GM23248 (cell line): ENCODE data around the gene TRPM1.

Experiments
- EZH2 ChIP-seq: fragments of 200-600 bp; sonication (generic); IDR thresholded peaks from 2 replicates; pipeline ENCODE4 v1.6.1; 2018; ENCODE audit warnings: antibody characterized with exemption, mild to moderate bottlenecking; ENCODE audit not compliant: insufficient read depth, poor library complexity, severe bottlenecking
- EZH2phosphoT487 ChIP-seq: fragments of 200-600 bp; sonication (generic); IDR thresholded peaks from 2 replicates; pipeline ENCODE4 v1.6.1; 2018; ENCODE audit warnings: antibody characterized with exemption, moderate library complexity, mild to moderate bottlenecking, low read depth; ENCODE audit not compliant: insufficient read depth

- TF ChIP-seq EZH2 (no peak), EZH2phosphoT487 (no peak)
These were observed 76.5 kb downstream of the TRPM1 start for GRCh38 chr15:31024979-31025378.
